DND-41 (cell line): ENCODE data around the gene VAV2.

Experiments used
- ATAC-seq: fragments of 200-7000 bp; cut with Tn5 transposase; 3 replicates; pipeline ENCODE4 v1.9.1; 2021; ENCODE audit warnings: low read depth; ENCODE audit not compliant: insufficient read depth
- DNase-seq: peaks from one replicate; pipeline ENCODE4 v3.0.0-alpha.2; 2020
- H2AFZ ChIP-seq: 2 replicates; pipeline ENCODE4 v1.6.0; 2012; ENCODE audit warnings: low read depth, low read length
- H3K27ac ChIP-seq: 2 replicates; pipeline ENCODE4 v1.5.1; 2012; ENCODE audit warnings: low read length, inconsistent platforms
- H3K27me3 ChIP-seq: fragments of 200-600 bp; sonication (generic); 2 replicates; pipeline ENCODE4 v1.6.0; 2012; ENCODE audit warnings: low read length, mild to moderate bottlenecking, inconsistent platforms; ENCODE audit not compliant: insufficient read depth, poor library complexity
- H3K36me3 ChIP-seq: 2 replicates; pipeline ENCODE4 v1.5.1; 2012; ENCODE audit warnings: low read length, inconsistent platforms; ENCODE audit not compliant: insufficient read depth
- H3K4me1 ChIP-seq: 2 replicates; pipeline ENCODE4 v1.5.1; 2012; ENCODE audit warnings: mild to moderate bottlenecking, low read length; ENCODE audit not compliant: insufficient read depth
- H3K4me2 ChIP-seq: 2 replicates; pipeline ENCODE4 v1.6.0; 2012; ENCODE audit warnings: mild to moderate bottlenecking, moderate library complexity, low read length, inconsistent platforms; ENCODE audit not compliant: insufficient read depth
- H3K4me3 ChIP-seq, 2 experiments: fragments of 200-600 bp in 1 of 2; shearing (Covaris generic) in 1 of 2; 2 replicates each; pipeline ENCODE4 v1.5.1; 2012 to 2016; ENCODE audit warnings: inconsistent platforms in 2 of 2, low read length in 2 of 2, mild to moderate bottlenecking in 2 of 2, low read depth in 1 of 2, moderate library complexity in 1 of 2
- H3K79me2 ChIP-seq: 2 replicates; pipeline ENCODE4 v1.6.0; 2012; ENCODE audit warnings: low read length, inconsistent platforms; ENCODE audit not compliant: insufficient read depth
- H3K9ac ChIP-seq: 2 replicates; pipeline ENCODE4 v1.6.0; 2012; ENCODE audit warnings: low read depth, mild to moderate bottlenecking, inconsistent platforms, low read length, moderate library complexity
- H3K9me3 ChIP-seq: 2 replicates; pipeline ENCODE4 v1.5.1; 2012; ENCODE audit warnings: low read length, moderate library complexity, mild to moderate bottlenecking, inconsistent platforms; ENCODE audit not compliant: insufficient read depth, severe bottlenecking
- H4K20me1 ChIP-seq: 2 replicates; pipeline ENCODE4 v1.6.0; 2012; ENCODE audit warnings: low read length; ENCODE audit not compliant: insufficient read depth
- CTCF ChIP-seq: IDR thresholded peaks from 2 replicates; pipeline ENCODE4 v1.5.1; 2012; ENCODE audit warnings: borderline replicate concordance, low read length, moderate library complexity, mild to moderate bottlenecking; ENCODE audit not compliant: poor library complexity, severe bottlenecking; ENCODE audit errors: extremely low read depth
- EZH2 ChIP-seq: IDR thresholded peaks from 3 replicates; pipeline ENCODE4 v1.6.1; 2012; ENCODE audit warnings: borderline replicate concordance, low read depth, mild to moderate bottlenecking, moderate library complexity, low read length, inconsistent platforms; ENCODE audit not compliant: severe bottlenecking

The VAV2 gene

DNA sequence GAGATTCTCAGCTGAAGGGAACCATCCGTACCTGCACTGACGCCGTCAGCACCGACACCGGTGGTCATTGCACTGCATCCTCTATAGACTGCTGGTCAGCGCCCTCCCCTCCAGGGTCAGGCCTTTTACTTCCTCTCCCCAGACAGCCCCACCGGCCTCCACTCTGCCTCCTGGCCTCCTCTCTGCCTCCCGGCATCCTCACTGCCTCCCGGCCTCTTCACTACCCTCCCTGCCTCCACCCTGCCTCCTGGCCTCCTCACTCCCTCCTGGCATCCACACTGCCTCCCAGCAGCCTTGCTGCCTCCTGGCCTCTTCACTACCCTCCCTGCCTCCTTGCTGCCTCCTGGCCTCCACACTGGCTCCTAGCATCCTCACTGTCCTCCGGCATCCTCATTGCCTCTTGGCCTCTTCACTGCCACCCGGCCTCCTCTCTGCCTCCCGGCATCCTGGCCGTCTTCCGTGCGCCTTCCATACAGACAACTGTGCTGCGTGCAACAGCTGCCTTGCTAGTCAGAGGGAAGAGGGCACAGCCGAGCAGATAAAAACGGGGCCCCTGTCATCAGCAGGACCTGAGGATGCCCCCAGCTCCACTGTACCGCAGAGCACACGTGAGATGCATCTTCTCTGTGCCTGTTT, 62.0 kb downstream of the VAV2 start:
- Histone ChIP-seq H2AFZ (no peak overlapping the region), H4K20me1 (no peaks in the 10 kb centered on the region), H3K9me3 (no peaks in the 10 kb centered on the region)

DNA sequence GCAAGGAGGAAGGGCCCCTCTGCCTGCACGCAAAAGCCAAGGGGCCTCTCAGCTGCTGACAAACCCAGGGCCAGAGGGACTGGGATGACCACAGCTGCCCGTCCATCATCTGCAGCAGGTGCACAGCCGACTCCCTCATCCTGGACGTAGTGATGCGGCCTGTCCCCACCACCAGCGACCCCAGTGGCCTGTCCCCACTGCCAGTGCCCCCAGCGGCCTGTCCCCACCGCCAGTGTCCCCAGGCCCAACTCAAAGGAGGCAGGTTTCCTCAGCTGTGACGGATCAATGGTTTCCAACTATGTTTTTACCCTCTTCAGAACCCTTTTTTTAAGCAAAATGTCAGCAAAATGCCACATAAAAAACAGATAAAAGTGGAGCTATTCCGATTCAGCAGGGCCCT, 62.5 kb downstream of the VAV2 start:
- H3K27ac ChIP-seq: no peak overlapping the region
- H3K36me3 ChIP-seq: no peaks in the 10 kb centered on the region
- no peak for DNase-seq
- no peak overlapping the region for H2AFZ ChIP-seq
- no peak overlapping the region for H3K4me3 ChIP-seq
- no peak overlapping the region for H3K9ac ChIP-seq
- H3K79me2 ChIP-seq: no peaks in the 10 kb centered on the region
- no peaks in the 10 kb centered on the region for H3K27me3 ChIP-seq
- no peaks in the 10 kb centered on the region for H3K9me3 ChIP-seq
- no peak for ATAC-seq
- H4K20me1 ChIP-seq: no peaks in the 10 kb centered on the region
- H3K4me1 ChIP-seq: no peaks in the 10 kb centered on the region
- H3K4me2 ChIP-seq: no peak overlapping the region
- TF ChIP-seq EZH2: no peak
- TF ChIP-seq CTCF: no peak

More for the DNA sequence above, 62.0 kb downstream of the VAV2 start:
- Histone ChIP-seq H3K27ac (no peak overlapping the region), H3K36me3 (no peaks in the 10 kb centered on the region), H3K27me3 (no peaks in the 10 kb centered on the region), H3K9ac (no peak overlapping the region), H3K79me2 (no peaks in the 10 kb centered on the region), H3K4me3 (no peak overlapping the region), H3K4me2 (no peak overlapping the region), H3K4me1 (no peaks in the 10 kb centered on the region)
- TF ChIP-seq EZH2: no peak
- TF ChIP-seq CTCF: no peak
- ATAC-seq: no peak
- no peak for DNase-seq

GRCh38 chr9:133928248-133928764, 63.8 kb downstream of the VAV2 start:
- Histone ChIP-seq H3K27me3 (no peaks in the 10 kb centered on the region), H3K4me3 (no peak overlapping the region), H3K4me1 (no peaks in the 10 kb centered on the region), H3K79me2 (no peaks in the 10 kb centered on the region), H3K9ac (no peak overlapping the region), H3K9me3 (no peaks in the 10 kb centered on the region), H3K27ac (no peak overlapping the region), H3K4me2 (no peak overlapping the region), H2AFZ (no peak overlapping the region), H3K36me3 (no peaks in the 10 kb centered on the region), H4K20me1 (no peaks in the 10 kb centered on the region)
- DNase-seq: no peak
- TF ChIP-seq CTCF (no peak), EZH2 (no peak)
- ATAC-seq: no peak
